SW480 (cell line): ENCODE measurements around the gene PHYKPL.
A peak's percentile ranks its signal among the peaks of the same experiment; 100 is the strongest.

Source experiments
- DNase-seq: peaks from one replicate; pipeline ENCODE4 v3.0.0-alpha.2; 2016; ENCODE audit warnings: low spot score

PHYKPL gene

GRCh38 chr5:178232124-178232919 is at the start of gene PHYKPL:
TSS of gene PHYKPL (minus strand) at chr5:178232802. CDS start at chr5:178232550, 252 bp downstream.
- peak; percentile 75 for DNase-seq

GRCh38 chr5:178282391-178282790 is 49.8 kb upstream of the PHYKPL start:
- no peak for DNase-seq

- DNase-seq = no peak
Observed at GRCh38 chr5:178281331-178281730, 48.7 kb upstream of the PHYKPL start.

GRCh38 chr5:178280631-178281030 is 48.0 kb upstream of the PHYKPL start:
- no peak for DNase-seq

GRCh38 chr5:178279723-178280438 is 47.3 kb upstream of the PHYKPL start:
- DNase-seq = peak; percentile 64

GRCh38 chr5:178279026-178279722 is 46.6 kb upstream of the PHYKPL start:
- no peak for DNase-seq

DNA sequence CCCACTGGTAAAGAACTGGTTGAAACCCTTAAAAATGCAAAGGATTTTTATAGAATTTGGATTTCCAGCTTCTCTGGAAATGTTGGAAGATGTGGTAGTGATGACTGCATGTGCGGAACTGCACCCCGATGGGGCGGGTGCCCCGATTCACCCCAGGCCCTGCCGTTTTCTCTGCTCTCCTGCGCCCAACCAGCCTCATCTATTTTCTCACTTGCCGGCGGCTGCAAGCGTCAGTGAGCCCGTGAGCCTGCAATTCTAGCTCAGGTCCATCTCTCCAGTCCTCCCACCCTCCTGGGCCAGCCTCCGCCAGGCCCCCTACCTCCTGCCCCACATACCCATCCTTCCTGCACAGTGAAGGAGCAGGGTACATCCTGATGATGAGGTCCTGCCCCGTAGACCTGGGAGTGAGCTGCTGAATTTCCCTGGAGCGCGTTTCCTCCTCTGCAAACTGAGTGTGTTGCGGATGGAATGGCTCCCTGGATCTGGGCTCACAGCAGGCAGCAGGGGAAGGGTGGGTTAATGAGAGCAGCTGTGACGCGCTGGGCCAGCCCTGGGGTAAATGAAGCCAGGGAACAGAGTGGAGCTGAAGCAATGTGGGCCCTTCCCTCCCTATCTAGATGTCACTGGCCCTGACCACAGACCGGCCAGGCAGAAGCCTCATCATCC is 45.9 kb upstream of the PHYKPL start:
- no peak for DNase-seq

- DNase-seq = no peak
Observed at GRCh38 chr5:178277866-178278265, 45.3 kb upstream of the PHYKPL start.

DNA sequence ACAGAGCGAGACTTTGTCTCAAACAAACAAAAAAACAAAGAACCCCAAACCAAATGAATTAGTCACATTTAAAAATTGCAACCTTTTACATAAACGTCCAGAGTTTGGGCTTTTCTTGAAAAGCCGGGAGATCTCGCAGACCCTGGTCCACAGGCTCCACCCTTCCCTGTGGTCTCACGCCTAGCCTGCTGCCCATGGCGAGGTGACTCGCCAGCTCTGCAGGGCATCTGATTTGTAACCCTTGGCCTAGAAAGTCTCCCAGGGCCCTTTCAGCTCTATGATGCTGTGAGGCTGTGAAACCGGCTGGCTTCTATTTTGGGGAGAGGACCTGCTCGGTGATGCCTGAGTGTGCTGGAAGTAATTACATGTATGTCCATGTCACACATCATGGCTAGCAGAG is 44.7 kb upstream of the PHYKPL start:
- no peak for DNase-seq

DNA sequence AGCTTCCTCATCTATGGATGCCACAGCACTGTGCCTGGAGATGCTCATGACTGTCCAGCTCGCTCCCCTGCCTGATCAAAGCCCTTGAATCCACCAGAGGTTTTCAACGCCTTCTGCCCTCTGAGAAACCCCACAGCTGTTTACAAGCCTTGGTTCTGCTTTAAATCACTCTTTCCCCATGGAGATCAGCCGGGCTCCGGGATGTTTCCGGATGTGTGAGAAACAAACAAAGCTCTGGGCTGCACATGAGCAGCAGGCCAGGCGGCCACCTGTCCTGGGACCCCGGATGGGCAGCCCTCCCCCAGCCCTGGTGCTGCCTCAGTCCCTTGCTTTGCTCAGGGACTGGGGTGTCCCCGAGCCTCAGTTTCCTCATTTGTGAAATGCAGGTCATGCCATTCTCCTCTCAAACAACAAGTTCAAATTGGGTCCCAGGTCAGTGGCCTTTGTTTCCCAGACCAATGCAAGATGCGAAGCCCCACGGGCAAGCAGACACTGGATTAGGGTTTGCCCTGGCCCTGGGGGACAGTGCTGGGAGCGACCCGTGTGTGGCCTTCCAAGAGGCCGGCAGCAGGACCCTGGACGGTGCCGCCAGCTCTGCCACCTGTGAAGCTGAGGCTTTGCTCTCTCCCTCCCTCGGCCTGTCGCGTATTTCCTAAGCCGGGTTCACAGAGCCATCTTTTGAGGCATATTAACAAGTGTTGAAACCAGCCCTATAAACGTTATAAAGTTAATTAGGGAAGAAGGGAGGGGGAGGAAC is 42.4 kb upstream of the PHYKPL start:
- DNase-seq = no peak

- DNase-seq = no peak
Observed at GRCh38 chr5:178273665-178274541, 41.3 kb upstream of the PHYKPL start.

DNA sequence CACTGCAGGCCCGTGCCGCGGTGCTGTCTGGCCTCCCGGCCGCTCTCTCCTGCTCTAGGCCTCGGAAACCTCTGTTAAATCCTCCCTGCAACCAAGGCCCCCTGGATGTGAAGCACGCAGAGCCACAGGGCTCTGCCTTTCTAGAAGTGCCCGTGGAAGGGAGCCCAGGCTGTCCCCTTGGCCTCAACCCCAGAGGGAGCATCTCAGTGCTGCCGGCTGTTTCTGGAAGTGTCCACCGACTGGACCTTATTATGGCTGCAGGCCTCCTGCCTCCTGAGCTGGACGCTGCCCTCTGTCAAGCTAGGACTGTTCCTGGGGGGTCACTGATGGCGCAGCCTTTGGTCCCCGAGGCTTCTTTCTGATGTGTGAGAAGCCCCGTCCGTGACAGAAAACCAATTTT is 40.4 kb upstream of the PHYKPL start:
- DNase-seq = no peak

- no peak for DNase-seq
Observed at GRCh38 chr5:178272591-178272990, 40.0 kb upstream of the PHYKPL start.

DNA sequence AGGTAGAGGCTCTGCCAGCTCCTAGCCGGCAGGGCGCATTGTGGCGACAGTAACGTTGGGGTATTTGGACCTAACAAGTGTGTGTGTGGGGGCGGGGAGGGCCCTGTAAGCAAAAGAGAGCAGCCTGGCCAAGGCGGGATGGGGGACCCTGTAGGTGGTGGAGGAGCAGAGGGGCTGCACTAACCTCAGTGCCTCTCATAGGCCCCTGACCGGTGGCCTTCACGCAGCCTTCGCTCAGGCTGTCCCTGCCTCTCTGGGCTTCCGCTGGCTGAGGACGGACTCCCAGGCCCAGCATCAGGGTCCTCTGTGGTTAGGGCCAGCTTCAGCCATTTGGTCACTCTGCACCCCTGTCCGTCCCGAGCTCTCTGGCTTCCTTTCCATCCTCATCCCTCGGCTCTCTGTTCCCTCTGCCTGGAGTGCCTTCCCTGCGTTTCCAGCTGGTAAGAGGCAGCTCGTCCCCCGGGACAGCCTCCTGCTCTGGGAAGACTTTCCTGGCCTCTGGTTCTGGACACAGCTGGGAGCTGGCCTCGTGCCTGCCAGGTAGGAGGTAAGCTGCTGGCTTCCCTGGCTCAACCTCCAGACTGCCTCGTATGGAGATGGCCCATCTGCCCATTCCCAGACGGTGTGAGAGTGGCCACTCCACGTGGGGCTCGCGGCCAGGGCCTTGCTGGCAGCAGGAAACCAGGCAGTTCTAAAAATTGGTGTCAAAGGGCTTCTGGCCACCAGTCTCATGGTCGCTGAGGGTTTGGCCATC is 39.3 kb upstream of the PHYKPL start:
- DNase-seq = no peak

GRCh38 chr5:178271231-178271630 is 38.6 kb upstream of the PHYKPL start:
- no peak for DNase-seq

DNA sequence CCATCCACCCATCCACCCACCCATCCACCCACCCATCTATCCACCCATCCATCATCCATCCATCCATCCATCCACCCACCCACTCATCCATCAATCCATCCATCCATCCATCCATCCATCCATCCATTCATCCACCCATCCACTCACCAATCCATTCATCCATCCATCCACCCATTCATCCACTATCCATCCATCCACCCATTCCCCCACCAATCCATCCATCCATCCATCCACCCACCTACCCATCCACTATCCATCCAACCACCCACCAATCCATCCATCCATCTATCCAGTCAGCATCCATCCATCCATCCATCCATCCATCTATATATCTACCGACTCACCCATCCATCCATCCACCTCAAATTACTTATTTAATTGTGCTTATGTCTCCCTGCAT is 36.9 kb upstream of the PHYKPL start:
- no peak for DNase-seq

GRCh38 chr5:178267876-178268275 is 35.3 kb upstream of the PHYKPL start:
- DNase-seq = no peak

- no peak for DNase-seq
Observed at GRCh38 chr5:178267245-178267644, 34.6 kb upstream of the PHYKPL start.

DNA sequence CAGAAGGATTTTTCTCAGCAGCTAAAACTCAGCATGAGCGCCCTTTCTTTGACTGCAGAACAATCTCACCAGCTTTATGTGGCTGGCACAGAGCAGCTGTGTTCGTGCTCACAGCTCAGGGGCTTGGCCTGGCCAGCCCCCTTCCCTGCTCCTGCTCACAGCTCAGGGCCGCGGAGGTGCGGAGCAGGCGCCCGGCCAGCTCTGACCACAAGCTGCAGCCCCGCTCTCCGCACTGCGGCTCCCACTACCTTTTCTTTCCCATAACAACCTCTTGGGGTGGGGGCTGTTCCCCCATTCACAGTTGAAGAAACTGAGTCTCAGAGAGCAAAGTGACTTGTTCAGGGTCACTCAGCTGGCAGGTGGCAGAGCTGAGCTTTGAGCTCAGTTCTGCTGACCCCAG is 34.0 kb upstream of the PHYKPL start:
- DNase-seq = no peak

DNA sequence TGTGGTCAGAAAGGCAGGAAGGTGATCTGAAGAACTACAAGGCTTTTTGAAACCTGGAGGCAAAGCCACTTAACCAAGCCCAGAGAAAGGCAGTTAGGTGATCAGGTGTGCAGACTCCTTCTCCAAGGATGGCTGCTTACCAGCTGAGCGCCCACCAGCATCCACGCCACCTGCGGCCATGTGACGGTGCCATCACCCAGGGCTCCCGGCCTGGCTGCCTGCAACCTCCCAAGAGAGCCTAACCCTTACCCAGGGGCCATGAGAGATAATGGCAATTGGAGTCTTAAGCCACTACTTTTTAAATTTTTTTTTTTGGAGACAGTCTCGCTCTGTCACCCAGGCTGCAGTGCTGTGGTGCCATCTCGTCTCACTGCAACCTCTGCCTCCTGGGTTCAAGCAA is 33.1 kb upstream of the PHYKPL start:
- DNase-seq = no peak
